LNCaP clone FGC (cell line): ENCODE results near the gene TMEM215.

Experiments
- DNase-seq: peaks from one replicate; pipeline ENCODE4 v3.0.0-alpha.2; 2011; ENCODE audit warnings: low read depth
- H3K4me3 ChIP-seq: 2 replicates; pipeline ENCODE4 v1.5.1; 2011; ENCODE audit warnings: mild to moderate bottlenecking, low read depth, low read length, control low read depth
- CTCF ChIP-seq: IDR thresholded peaks from 2 replicates; pipeline ENCODE4 v1.5.1; 2012; ENCODE audit warnings: mild to moderate bottlenecking; ENCODE audit not compliant: control insufficient read depth, insufficient read depth; ENCODE audit errors: extremely low read depth

TMEM215 gene

DNA sequence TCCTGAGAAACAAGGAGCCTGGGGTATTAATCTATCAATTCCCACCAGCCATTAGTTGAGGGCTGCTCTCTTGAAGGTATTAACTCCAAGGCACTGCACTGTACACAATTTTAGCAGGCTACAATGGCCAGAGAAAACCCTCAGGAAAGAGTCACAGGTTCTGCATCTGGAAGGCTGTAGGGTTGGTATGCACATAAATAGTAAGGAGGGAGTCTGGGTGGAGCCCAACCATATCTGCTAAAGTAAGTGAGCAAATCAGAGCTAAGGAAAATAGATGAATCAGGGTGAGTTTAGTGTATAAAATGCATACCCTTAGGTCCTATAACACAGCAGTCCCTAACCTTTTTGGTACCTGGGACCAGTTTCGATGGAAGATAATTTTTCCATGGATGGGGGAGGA is 18.2 kb downstream of the TMEM215 start:
- no peak overlapping the region for H3K4me3 ChIP-seq
- no peak for TF ChIP-seq CTCF
- DNase-seq = no peak

DNA sequence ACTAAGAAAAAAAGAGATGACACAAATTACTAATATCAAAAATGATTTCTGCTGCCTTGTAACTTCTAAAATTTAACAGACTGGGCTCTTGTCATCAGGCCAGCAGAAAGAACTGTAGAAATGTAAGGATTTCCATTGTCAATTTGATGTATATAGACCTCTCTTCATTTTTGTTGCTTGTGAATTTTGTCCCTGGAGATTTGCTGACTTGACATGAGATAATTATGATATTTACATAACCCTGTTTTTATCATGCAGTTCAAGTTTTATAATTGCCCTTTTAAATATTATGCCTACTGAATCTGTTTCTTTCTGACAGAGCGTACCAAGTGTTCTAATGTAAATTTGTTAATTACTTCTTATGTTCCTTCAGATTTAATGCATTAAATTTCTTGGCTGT is 23.9 kb downstream of the TMEM215 start:
- DNase-seq = no peak
- TF ChIP-seq CTCF = no peak
- H3K4me3 ChIP-seq = no peak overlapping the region

GRCh38 chr9:32811246-32811645 is 27.9 kb downstream of the TMEM215 start:
- DNase-seq = no peak

GRCh38 chr9:32820322-32820721 is 37.0 kb downstream of the TMEM215 start:
- no peak for DNase-seq
- H3K4me3 ChIP-seq = no peak overlapping the region
- TF ChIP-seq CTCF = no peak

More at GRCh38 chr9:32811246-32811645, 27.9 kb downstream of the TMEM215 start:
- H3K4me3 ChIP-seq = no peak overlapping the region
- no peak for TF ChIP-seq CTCF

- DNase-seq = no peak
- TF ChIP-seq CTCF = no peak
- H3K4me3 ChIP-seq = no peak overlapping the region
These were observed 39.8 kb downstream of the TMEM215 start for GRCh38 chr9:32823101-32823500.

DNA sequence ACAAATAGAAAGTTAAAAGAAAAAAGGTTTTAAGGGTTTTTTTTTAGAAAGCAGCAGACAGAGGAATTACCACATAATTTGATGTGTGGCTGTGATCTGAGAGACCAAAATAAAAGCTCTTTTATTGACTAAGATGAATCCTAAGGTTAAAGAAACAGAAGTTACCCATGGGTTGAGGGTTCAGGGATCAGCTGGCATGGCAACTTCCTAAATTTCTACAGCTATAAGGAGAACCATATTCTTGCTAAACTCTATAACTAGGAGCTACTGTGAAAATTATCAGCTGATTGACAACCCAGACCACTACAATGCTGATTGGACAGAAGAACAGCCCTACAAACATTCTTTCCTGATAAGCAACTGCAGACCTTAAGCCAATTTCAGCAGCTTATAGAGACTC is 40.2 kb downstream of the TMEM215 start:
- H3K4me3 ChIP-seq = no peak overlapping the region
- no peak for TF ChIP-seq CTCF
- no peak for DNase-seq

- no peak overlapping the region for H3K4me3 ChIP-seq
- no peak for DNase-seq
- TF ChIP-seq CTCF = no peak
These were observed 41.9 kb downstream of the TMEM215 start for GRCh38 chr9:32825203-32825602.
